K562 (cell line): ENCODE measurements around the gene GPATCH2. TPM values are rescaled to one million over a fixed set of nuclear protein-coding genes. Genes with fewer than 3 reads are reported as not detected.

Source experiments
- ATAC-seq: fragments of 200-7000 bp; cut with Tn5 transposase; 3 replicates; pipeline ENCODE4 v1.9.1; 2020; ENCODE audit warnings: moderate library complexity
- BruUV-seq: library from RNA; stranded (reverse); fragments of 400-500 nt; replicated peaks from 2 replicates; lab custom pipeline; 2021; lab: Mats Ljungman, UMichigan
- CTCF ChIA-PET: fragments of 300-600 bp; formaldehyde crosslinking; extraction: SDS; loops from one replicate; lab custom pipeline; 2021; ENCODE audit warnings: low intra/inter-chr PET ratio; lab: Yijun Ruan, JAX
- POLR2A ChIA-PET: fragments of 300-600, 350-650 bp; sonication (Branson Sonifier 250); formaldehyde crosslinking; extraction: SDS; loops from one replicate; lab custom pipeline; 2021; ENCODE audit warnings: antibody characterized with exemption, inconsistent platforms; lab: Yijun Ruan, JAX
- DNase-seq, 4 experiments: peaks; one replicate each; pipeline versions ENCODE4 v3.0.0 to v3.0.0-alpha.2; 2011 to 2018; ENCODE audit warnings: low spot score in 3 of 4, mixed read lengths in 3 of 4; ENCODE audit errors: extremely low read depth in 1 of 4
- FAIRE-seq: peaks from 2 replicates; lab custom pipeline; 2011; peaks lifted over from hg19 to GRCh38; lab: Jason Lieb, UNC
- H2AFZ ChIP-seq: 2 replicates; pipeline ENCODE4 v1.6.0; 2011; ENCODE audit warnings: low read depth, low read length, control low read depth, inconsistent platforms
- H3K27ac ChIP-seq: fragments of 200-600 bp; 3 replicates; pipeline ENCODE4 v1.8.0; 2011; ENCODE audit warnings: low read depth, mild to moderate bottlenecking, control low read depth, inconsistent platforms, low read length, moderate library complexity, mixed read lengths; ENCODE audit errors: extremely low read depth
- H3K27me3 ChIP-seq, 2 experiments: fragments of 300-600 bp in 1 of 2; 2 replicates in 1 of 2; 3 replicates in 1 of 2; pipeline versions ENCODE4 v1.6.0 to v1.8.0; 2011; ENCODE audit warnings: inconsistent platforms in 2 of 2, low read length in 2 of 2, mild to moderate bottlenecking in 1 of 2, mixed read lengths in 1 of 2, moderate library complexity in 1 of 2; ENCODE audit not compliant: control insufficient read depth in 2 of 2, insufficient read depth in 2 of 2
- H3K36me3 ChIP-seq: fragments of 300-600 bp; 3 replicates; pipeline ENCODE4 v1.8.0; 2011; ENCODE audit warnings: mild to moderate bottlenecking, low read length, inconsistent platforms; ENCODE audit not compliant: control insufficient read depth, insufficient read depth
- H3K4me1 ChIP-seq, 2 experiments: fragments of 200-600 bp in 1 of 2; replicated peaks in 1 of 2; 2 replicates in 1 of 2; 3 replicates in 1 of 2; pipeline versions ENCODE4 v1.5.1 to v1.8.0; 2011; ENCODE audit warnings: inconsistent platforms in 2 of 2, low read length in 2 of 2, mild to moderate bottlenecking in 1 of 2, mixed read lengths in 1 of 2, moderate library complexity in 1 of 2; ENCODE audit not compliant: control insufficient read depth in 2 of 2, insufficient read depth in 2 of 2
- H3K4me2 ChIP-seq: 2 replicates; pipeline ENCODE4 v1.6.1; 2011; ENCODE audit warnings: low read length, control low read depth, inconsistent platforms, mixed read lengths; ENCODE audit not compliant: insufficient read depth
- H3K4me3 ChIP-seq: fragments of 200-600 bp; sonication (generic), shearing (Covaris generic); 2 replicates; pipeline ENCODE4 v1.5.1; 2016; ENCODE audit warnings: control low read depth, inconsistent platforms
- H3K79me2 ChIP-seq: fragments of 200-600 bp; 3 replicates; pipeline ENCODE4 v1.8.0; 2011; ENCODE audit warnings: low read length, inconsistent platforms; ENCODE audit not compliant: control insufficient read depth, insufficient read depth
- H3K9ac ChIP-seq, 2 experiments: 2 replicates each; pipeline versions ENCODE4 v1.6.0 to v1.6.1; 2011; ENCODE audit warnings: low read depth in 2 of 2, low read length in 2 of 2, control low read depth in 1 of 2, inconsistent platforms in 1 of 2, mild to moderate bottlenecking in 1 of 2, mixed read lengths in 1 of 2; ENCODE audit not compliant: insufficient read depth in 1 of 2
- H3K9me1 ChIP-seq: one replicate; pipeline ENCODE4 v1.6.0; 2011; ENCODE audit warnings: inconsistent platforms, mild to moderate bottlenecking, low read length, moderate library complexity; ENCODE audit not compliant: control insufficient read depth, insufficient read depth
- H3K9me3 ChIP-seq: replicated peaks from 2 replicates; pipeline ENCODE4 v1.5.1; 2011; ENCODE audit warnings: low read depth, low read length, inconsistent platforms; ENCODE audit not compliant: control insufficient read depth, insufficient read depth
- H4K20me1 ChIP-seq: replicated peaks from 2 replicates; pipeline ENCODE4 v1.6.1; 2011; ENCODE audit warnings: low read length, inconsistent platforms, mixed read lengths; ENCODE audit not compliant: control insufficient read depth, insufficient read depth
- CBFA2T3 ChIP-seq: fragments of 450-650 bp; IDR thresholded peaks from 2 replicates; pipeline ENCODE4 v1.6.1; 2017
- CBX1 ChIP-seq: sonication (generic); IDR thresholded peaks from 2 replicates; pipeline ENCODE4 v1.6.1; 2016; ENCODE audit warnings: antibody characterized with exemption, low read depth, mild to moderate bottlenecking
- CHD4 ChIP-seq: fragments of 200-600 bp; sonication (generic); IDR thresholded peaks from 3 replicates; pipeline ENCODE4 v1.6.1; 2012; ENCODE audit warnings: low read depth, mild to moderate bottlenecking, mixed read lengths, low read length, inconsistent platforms; ENCODE audit not compliant: insufficient read depth, insufficient replicate concordance, poor library complexity, severe bottlenecking
- DMBX1 ChIP-seq: fragments of 250-450 bp; sonication (Bioruptor Pico); IDR thresholded peaks from 2 replicates; pipeline ENCODE4 v1.8.0; 2022; ENCODE audit warnings: inconsistent platforms, mild to moderate bottlenecking, moderate library complexity, borderline replicate concordance
- E2F3 ChIP-seq: fragments of 250-450 bp; sonication (Bioruptor Pico); IDR thresholded peaks from 2 replicates; pipeline ENCODE4 v1.4.0; 2020; ENCODE audit warnings: mild to moderate bottlenecking
- ELF2 ChIP-seq: fragments of 250-450 bp; sonication (Bioruptor Pico); IDR thresholded peaks from 2 replicates; pipeline ENCODE4 v1.5.0; 2021; ENCODE audit warnings: mild to moderate bottlenecking
- EWSR1 ChIP-seq: fragments of 450-650 bp; IDR thresholded peaks from 2 replicates; pipeline ENCODE4 v1.6.1; 2018; ENCODE audit warnings: borderline replicate concordance, mild to moderate bottlenecking, low read depth, moderate library complexity; ENCODE audit not compliant: partially characterized antibody
- HDAC6 ChIP-seq: IDR thresholded peaks from 2 replicates; pipeline ENCODE4 v1.6.1; 2012; ENCODE audit warnings: low read depth, mild to moderate bottlenecking, control low read depth, inconsistent platforms, low read length, moderate library complexity
- HDAC8 ChIP-seq: fragments of 450-650 bp; IDR thresholded peaks from 2 replicates; pipeline ENCODE4 v1.6.1; 2016; ENCODE audit warnings: mild to moderate bottlenecking, missing genetic modification characterization, moderate library complexity, missing compliant biosample characterization
- PHB2 ChIP-seq: fragments of 450-650 bp; IDR thresholded peaks from 2 replicates; pipeline ENCODE4 v1.6.1; 2017; ENCODE audit warnings: low read depth
- SMC3 ChIP-seq: conservative IDR thresholded peaks from 2 replicates; pipeline ENCODE4 v1.6.1; 2011; ENCODE audit warnings: low read depth, low read length, improper control_type of control experiment; ENCODE audit not compliant: insufficient read depth
- TARDBP ChIP-seq: fragments of 450-650 bp; IDR thresholded peaks from 2 replicates; pipeline ENCODE4 v1.6.1; 2016
- THRAP3 ChIP-seq: fragments of 450-650 bp; IDR thresholded peaks from 2 replicates; pipeline ENCODE4 v1.6.1; 2016; ENCODE audit warnings: mild to moderate bottlenecking, inconsistent platforms, borderline replicate concordance
- TSHZ1 ChIP-seq: fragments of 250-450 bp; sonication (Bioruptor Pico); IDR thresholded peaks from 2 replicates; pipeline ENCODE4 v1.4.0; 2020; ENCODE audit warnings: mild to moderate bottlenecking, moderate library complexity
- ZNF830 ChIP-seq: fragments of 250-450 bp; sonication (Bioruptor Pico); IDR thresholded peaks from 2 replicates; pipeline ENCODE4 v1.5.0; 2021; ENCODE audit warnings: mild to moderate bottlenecking
- whole genome bisulfite sequencing: fragments of 100-300 bp; shearing (Covaris generic); methylation state at CpG from one replicate; pipeline ENCODE4 v1.1.6; 2016; ENCODE audit warnings: low coverage, mixed read lengths; ENCODE audit not compliant: insufficient coverage; ENCODE audit errors: missing lambda C conversion rate; 5-methylcytosine and 5-hydroxymethylcytosine counted together
- in situ Hi-C: fragments of 300-500 bp; cut with MboI; formaldehyde crosslinking; loops from 4 replicates; pipeline ENCODE4 v1.15.0; 2018; ENCODE audit warnings: inconsistent platforms, mixed read lengths
- intact Hi-C: fragments of 100-400 bp; cut with micrococcal nuclease; formaldehyde crosslinking; loops from 2 replicates; pipeline ENCODE4 v1.14.2; 2022
- polyA plus RNA-seq, 8 experiments: library from polyadenylated mRNA; depleted of rRNA in 4 of 8; stranded (reverse) in 5 of 8; unstranded in 3 of 8; fragments of >200 nt; fragmentation: Nextera tagmentation in 2 of 8; fragmentation: Illumina TruSeq in 1 of 8; extraction: Ambion mirVana in 2 of 8; extraction: Trizol in 1 of 8; gene quantifications; 2 replicates each; pipeline versions ENCODE4 v1.2.1 to v1.2.3, GENCODE V29; 2011 to 2014; ENCODE audit warnings: inconsistent platforms in 1 of 8, missing spikeins in 1 of 8
- total RNA-seq, 7 experiments: library from RNA; depleted of rRNA in 6 of 7; stranded (reverse); fragments of >200 nt in 6 of 7; fragmentation: Illumina TruSeq in 2 of 7; extraction: Trizol in 2 of 7; gene quantifications; 2 replicates each; pipeline versions ENCODE4 v1.2.1 to v1.2.3, GENCODE V29; 2011 to 2021; ENCODE audit warnings: low replicate concordance in 1 of 7
- TF ChIP-seq, protein P1 (sequence below): fragments of 250-450 bp; sonication (Bioruptor Pico); IDR thresholded peaks from 2 replicates; pipeline ENCODE4 v1.8.0; 2021; ENCODE audit warnings: moderate library complexity, mild to moderate bottlenecking, inconsistent platforms
- TF ChIP-seq, protein P2 (sequence below): fragments of 250-450 bp; sonication (Bioruptor Pico); IDR thresholded peaks from 2 replicates; pipeline ENCODE4 v1.5.0; 2021; ENCODE audit warnings: mild to moderate bottlenecking, borderline replicate concordance

GPATCH2 gene
- total and polyA plus RNA-seq, 9 of the 15 experiments (the other 6 are each of a cell fraction or from before 2014, with no cell fraction given) = 0.38 to 2.0 (median 0.55) TPM

DNA sequence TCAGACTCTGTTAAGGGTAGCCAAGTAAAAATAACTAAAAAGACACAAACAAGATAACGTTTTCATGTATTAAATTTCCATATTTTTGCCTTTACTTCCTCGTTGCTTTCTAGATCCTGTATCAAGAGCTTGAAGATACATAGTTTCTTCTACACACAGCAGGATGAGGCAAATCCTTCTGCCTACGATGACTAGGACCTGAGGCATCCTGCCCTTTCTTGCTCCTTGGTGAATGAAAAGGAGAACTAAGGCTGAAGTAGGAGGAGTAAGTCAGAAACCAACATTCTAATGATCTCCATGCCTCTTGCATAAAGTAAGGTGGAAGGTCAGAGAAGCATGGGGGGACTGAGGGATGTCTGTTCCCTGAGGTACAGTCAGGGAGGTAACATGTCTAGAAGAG, 102.6 kb downstream of the GPATCH2 start (continued):
- TF ChIP-seq TSHZ1 = no peak
- TF ChIP-seq CBFA2T3 = no peak
- no peak for TF ChIP-seq ELF2 (CRISPR knock-in tag)
- TF ChIP-seq, protein P1, sequence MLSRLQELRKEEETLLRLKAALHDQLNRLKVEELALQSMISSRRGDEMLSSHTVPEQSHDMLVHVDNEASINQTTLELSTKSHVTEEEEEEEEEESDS (CRISPR knock-in tag) = no peak
- TF ChIP-seq HDAC6 = no peak

DNA sequence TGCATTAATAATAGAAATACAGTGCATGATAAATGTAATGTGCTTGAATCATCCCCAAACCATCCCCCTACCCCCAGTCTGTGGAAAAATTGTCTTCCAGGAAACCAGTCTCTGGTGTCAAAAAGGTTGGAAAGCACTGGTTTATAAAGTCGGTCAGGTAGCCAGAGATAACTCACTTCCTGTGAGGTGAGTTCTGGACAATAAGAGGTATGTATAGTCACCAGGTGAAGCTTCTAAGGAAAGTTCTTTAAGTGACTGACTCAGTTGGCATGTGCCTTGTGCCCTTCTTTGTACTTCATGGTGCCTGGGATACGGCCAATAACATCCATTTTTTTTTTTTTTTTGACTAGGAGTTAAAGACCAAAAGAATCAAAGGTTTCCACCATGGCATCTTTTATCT, 103.7 kb downstream of the GPATCH2 start:
- POLR2A ChIA-PET = no interaction called here
- Histone ChIP-seq H3K4me2 (no peak overlapping the region), H3K9ac (no peak overlapping the region), H3K27me3 (no peaks in the 10 kb centered on the region), H3K9me3 (no peaks in the 10 kb centered on the region), H3K4me1 (no peaks in the 10 kb centered on the region), H3K4me3 (no peak overlapping the region), H3K27ac (no peak overlapping the region), H3K9me1 (no peaks in the 10 kb centered on the region), H3K79me2 (no peaks in the 10 kb centered on the region), H4K20me1 (no peaks in the 10 kb centered on the region), H2AFZ (no peak overlapping the region), H3K36me3 (no peaks in the 10 kb centered on the region)
- DNase-seq (no peak), FAIRE-seq (no peak), ATAC-seq (no peak)
- in situ Hi-C loops = no loop called here
- CTCF ChIA-PET = no interaction called here
- WGBS = 0% methylated on average over 2 of the region's 2 CpGs
- BruUV-seq = no TSS peak
- intact Hi-C loops = no loop called here
- TF ChIP-seq CHD4 (no peak), SMC3 (no peak), CBX1 (no peak), EWSR1 (no peak), TARDBP (no peak), E2F3 (CRISPR knock-in tag) (no peak), HDAC8 (tag) (no peak), DMBX1 (no peak), ZNF830 (CRISPR knock-in tag) (no peak), PHB2 (no peak), THRAP3 (no peak)
- TF ChIP-seq, protein P2, sequence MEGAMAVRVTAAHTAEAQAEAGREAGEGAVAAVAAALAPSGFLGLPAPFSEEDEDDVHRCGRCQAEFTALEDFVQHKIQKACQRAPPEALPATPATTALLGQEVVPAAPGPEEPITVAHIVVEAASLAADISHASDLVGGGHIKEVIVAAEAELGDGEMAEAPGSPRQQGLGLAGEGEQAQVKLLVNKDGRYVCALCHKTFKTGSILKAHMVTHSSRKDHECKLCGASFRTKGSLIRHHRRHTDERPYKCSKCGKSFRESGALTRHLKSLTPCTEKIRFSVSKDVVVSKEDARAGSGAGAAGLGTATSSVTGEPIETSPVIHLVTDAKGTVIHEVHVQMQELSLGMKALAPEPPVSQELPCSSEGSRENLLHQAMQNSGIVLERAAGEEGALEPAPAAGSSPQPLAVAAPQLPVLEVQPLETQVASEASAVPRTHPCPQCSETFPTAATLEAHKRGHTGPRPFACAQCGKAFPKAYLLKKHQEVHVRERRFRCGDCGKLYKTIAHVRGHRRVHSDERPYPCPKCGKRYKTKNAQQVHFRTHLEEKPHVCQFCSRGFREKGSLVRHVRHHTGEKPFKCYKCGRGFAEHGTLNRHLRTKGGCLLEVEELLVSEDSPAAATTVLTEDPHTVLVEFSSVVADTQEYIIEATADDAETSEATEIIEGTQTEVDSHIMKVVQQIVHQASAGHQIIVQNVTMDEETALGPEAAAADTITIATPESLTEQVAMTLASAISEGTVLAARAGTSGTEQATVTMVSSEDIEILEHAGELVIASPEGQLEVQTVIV (CRISPR knock-in tag) = no peak
